IPS-11a (cell line): ENCODE data around the gene PHLDB1.
"Not testable (repeated sequence)": the region's sequence is repeated elsewhere in the genome, so short reads cannot be mapped to it uniquely, and the experiment has no call there.

Experiments used
- H3K4me3 ChIP-seq: one replicate; pipeline ENCODE4 v1.5.1; 2013; ENCODE audit warnings: low read depth, low read length, control low read depth

PHLDB1 gene

GRCh38 chr11:118605116-118605867 lies 2.1 kb upstream of the PHLDB1 start:
- no peak overlapping the region for H3K4me3 ChIP-seq

- no peak overlapping the region for H3K4me3 ChIP-seq
Measured at GRCh38 chr11:118606157-118606843, 1.1 kb upstream of the PHLDB1 start.

GRCh38 chr11:118606844-118607228 lies 579 bp upstream of the PHLDB1 start:
- no peak overlapping the region for H3K4me3 ChIP-seq

GRCh38 chr11:118608360-118609227 lies 1.2 kb downstream of the PHLDB1 start:
- H3K4me3 ChIP-seq, result peak overlapping the region; percentile 24

- H3K4me3 ChIP-seq, result peak overlapping the region; percentile 30
Measured at GRCh38 chr11:118609380-118610224, 2.2 kb downstream of the PHLDB1 start.

- peak overlapping the region; percentile 30 for H3K4me3 ChIP-seq
Measured at GRCh38 chr11:118610225-118610772, 2.9 kb downstream of the PHLDB1 start.

- no peak overlapping the region for H3K4me3 ChIP-seq
Measured at GRCh38 chr11:118610773-118611432, 3.5 kb downstream of the PHLDB1 start.

- H3K4me3 ChIP-seq, result not testable (repeated sequence)
Measured at GRCh38 chr11:118611433-118611795, 4.0 kb downstream of the PHLDB1 start.

- no peak overlapping the region for H3K4me3 ChIP-seq
Measured at GRCh38 chr11:118612378-118612777, 5.0 kb downstream of the PHLDB1 start.

- no peak overlapping the region for H3K4me3 ChIP-seq
Measured at GRCh38 chr11:118614511-118614910, 7.1 kb downstream of the PHLDB1 start.

GRCh38 chr11:118615282-118615975 lies 8.0 kb downstream of the PHLDB1 start:
- no peak overlapping the region for H3K4me3 ChIP-seq

GRCh38 chr11:118615976-118616371 lies 8.6 kb downstream of the PHLDB1 start:
- no peak overlapping the region for H3K4me3 ChIP-seq

GRCh38 chr11:118618115-118618990 lies 10.9 kb downstream of the PHLDB1 start:
- H3K4me3 ChIP-seq, result no peak overlapping the region

- no peak overlapping the region for H3K4me3 ChIP-seq
Measured at GRCh38 chr11:118618991-118619375, 11.6 kb downstream of the PHLDB1 start.

- H3K4me3 ChIP-seq, result no peak overlapping the region
Measured at GRCh38 chr11:118619444-118620197, 12.2 kb downstream of the PHLDB1 start.

- peak overlapping the region; percentile 63 for H3K4me3 ChIP-seq
Measured at GRCh38 chr11:118620529-118621070, 13.2 kb downstream of the PHLDB1 start.

GRCh38 chr11:118621071-118621783 lies 13.8 kb downstream of the PHLDB1 start:
- H3K4me3 ChIP-seq, result peak overlapping the region; percentile 63
